GM21786 (cell line): Measurements from ENCODE around the gene HOXA4.

ENCODE experiments used
- ATAC-seq: cut with Tn5 transposase; IDR thresholded peaks from one replicate; pipeline ENCODE4 v1.9.1; 2021; ENCODE audit not compliant: unreplicated experiment

HOXA4 gene

DNA sequence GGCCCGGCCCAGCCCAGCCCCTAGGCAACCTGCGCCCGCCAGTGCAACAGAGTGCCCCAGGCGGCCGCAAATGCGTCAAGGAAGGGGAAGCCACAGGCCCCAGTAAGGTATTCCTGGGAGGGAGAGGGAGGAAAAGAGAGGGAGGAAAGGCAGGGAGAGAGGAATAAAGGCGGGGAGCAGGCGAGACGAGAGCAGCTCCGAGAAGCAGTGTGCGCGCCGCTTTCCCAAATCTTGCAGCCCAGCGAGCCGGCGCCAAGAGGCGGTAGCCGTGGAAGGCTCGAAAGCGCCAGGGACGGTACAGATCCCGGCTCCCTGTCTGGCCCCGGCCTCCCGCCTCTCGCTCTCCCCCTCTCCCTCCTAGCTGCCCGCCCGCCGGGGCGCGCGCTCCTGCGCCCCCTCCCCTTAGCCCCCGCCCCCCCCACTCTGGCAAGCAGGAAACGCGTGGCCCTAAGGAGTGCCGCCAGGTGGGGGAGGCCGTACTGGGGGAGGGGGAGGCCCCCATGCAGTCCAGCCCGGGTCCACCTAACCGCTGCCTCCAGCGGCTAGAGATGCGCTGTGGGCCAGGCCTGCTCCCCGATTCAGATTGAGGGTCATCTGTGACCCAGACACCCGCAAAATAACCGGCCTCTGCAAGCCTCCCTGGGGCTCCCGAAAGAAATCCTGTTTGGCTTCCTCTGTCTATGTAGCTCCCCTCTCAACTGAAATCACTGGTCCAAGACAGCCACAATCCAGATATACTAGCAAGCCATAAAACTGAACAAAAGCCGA, 39.3 kb upstream of the HOXA4 start:
- no peak for ATAC-seq

DNA sequence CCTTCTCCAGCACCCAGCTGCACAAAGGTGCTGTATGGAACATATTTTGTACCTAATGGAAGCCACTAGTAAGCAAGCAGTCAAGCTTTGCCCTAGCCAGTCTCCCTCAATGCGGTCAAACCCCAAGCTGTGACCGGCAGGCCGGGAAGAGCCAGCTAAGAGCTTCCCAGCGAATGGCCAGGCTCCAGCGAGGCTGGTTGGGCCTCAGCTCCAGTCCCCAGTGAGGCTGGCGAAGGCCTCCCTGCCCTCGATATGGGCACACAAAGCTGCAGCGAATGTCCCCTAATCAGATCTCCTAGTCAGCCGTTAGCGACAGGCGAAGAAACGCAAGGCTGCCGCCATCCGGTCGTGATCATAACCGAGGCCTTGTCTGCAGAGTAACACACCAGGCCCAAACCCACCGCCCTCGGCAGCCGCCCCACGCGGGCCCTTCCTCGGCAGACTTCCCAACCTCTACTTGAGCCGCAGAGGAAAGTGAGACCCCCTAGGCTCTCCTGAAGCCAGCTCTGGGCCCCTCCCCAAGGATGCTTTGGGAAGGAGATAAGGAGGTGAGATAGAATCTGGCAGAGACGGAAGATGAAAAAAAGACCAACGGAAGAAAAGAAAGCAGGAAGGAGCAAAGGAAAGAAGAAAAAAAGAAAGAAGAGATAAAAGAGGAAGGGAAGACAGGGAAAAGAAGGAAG, 37.8 kb upstream of the HOXA4 start:
- ATAC-seq: no peak

DNA sequence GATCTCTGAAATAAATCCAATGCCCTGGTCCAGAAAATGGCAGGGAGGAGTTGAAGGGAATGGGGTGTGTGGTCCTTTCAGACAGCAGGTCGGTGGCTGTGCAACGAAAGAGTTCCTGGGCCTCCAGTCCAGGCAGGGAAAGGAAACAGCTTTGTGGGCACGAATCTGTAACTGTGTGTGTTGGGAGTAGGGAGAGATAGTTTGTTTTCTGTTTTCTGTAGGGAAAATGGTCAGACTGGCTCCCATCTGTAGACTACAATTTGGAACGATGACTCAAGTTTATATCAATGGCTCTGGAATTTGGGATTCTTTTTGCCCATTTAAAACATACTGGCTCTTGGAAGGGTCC, 37.3 kb upstream of the HOXA4 start:
- ATAC-seq: no peak

DNA sequence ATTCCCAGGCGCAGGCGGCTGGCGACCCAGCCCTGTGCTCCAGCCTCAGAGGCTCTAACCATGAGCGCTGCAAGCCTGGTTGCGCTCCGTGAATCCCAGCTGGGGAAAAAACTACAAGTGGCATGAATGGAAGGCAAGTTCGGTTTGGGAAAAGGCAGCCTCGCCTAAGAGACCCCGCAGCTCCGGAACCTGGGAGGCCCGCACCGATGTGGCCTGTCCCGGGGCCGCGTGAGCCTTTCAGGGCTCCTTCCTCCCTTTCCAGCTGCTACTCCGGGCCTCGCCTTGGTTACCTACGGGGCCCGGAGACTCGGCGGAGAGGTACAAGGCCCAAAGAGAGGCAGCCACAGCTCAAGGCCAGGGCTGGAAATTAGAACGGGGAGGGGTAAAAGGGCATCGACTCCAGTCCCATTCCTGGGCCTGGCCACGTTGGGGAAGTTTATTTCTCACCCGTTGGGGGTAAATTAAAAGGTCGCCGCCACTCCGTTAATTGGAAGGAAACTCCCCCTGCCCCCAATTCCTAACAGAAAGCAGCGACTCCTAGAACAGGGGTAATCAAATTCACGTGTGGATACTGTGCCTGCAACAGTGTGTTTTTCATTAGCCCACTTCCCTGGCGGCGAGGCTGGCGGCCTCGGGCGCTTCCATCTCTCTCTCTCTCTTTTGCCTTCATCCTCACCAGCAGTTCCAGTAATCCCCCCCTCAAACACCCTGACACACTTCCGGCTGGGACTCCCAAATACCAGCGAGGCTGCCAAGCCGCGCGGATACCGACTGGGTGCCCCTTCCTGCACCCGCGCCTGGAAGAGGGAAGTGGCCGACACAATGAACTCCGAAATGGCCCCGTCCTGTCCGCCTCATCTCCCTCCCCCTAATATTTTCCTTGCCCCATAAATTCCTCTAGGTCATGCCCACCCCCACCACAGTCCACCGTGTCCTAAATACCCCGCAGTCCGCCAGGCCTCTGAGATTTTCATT, 36.3 kb upstream of the HOXA4 start:
- no peak for ATAC-seq

GRCh38 chr7:27165996-27166530, 35.5 kb upstream of the HOXA4 start:
- no peak for ATAC-seq

- no peak for ATAC-seq
These were observed 34.8 kb upstream of the HOXA4 start, which contains the start of gene HOXA9 for GRCh38 chr7:27165089-27165995. Gene HOXA9 (minus strand): TSS chr7:27165537. CDS start chr7:27165457, 80 bp downstream.

GRCh38 chr7:27164367-27165088, 34.0 kb upstream of the HOXA4 start:
- no peak for ATAC-seq

DNA sequence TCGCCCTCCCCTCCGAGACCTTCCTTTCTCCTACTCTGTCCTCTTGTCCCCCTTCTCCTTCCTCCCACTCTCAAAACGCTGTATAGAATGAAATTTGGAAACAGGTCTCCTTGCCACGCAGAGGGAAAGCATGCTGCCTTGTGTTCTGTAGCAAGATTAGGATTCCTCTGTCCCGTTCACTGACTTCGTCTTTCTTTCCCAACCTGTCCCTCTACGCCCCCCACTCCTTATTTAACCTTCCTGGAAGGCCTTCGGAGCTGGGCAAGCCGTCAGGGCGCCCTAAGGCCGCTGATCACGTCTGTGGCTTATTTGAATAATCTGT, 33.4 kb upstream of the HOXA4 start:
- no peak for ATAC-seq

- no peak for ATAC-seq
These were observed 32.9 kb upstream of the HOXA4 start for GRCh38 chr7:27163288-27164044.

- ATAC-seq: no peak
These were observed 32.2 kb upstream of the HOXA4 start for GRCh38 chr7:27162561-27163287.

- no peak for ATAC-seq
These were observed 31.4 kb upstream of the HOXA4 start for GRCh38 chr7:27161721-27162560.

- ATAC-seq: no peak
These were observed 30.7 kb upstream of the HOXA4 start for GRCh38 chr7:27161214-27161720.

- peak; percentile 69 for ATAC-seq
These were observed 30.1 kb upstream of the HOXA4 start for GRCh38 chr7:27160546-27161213.

DNA sequence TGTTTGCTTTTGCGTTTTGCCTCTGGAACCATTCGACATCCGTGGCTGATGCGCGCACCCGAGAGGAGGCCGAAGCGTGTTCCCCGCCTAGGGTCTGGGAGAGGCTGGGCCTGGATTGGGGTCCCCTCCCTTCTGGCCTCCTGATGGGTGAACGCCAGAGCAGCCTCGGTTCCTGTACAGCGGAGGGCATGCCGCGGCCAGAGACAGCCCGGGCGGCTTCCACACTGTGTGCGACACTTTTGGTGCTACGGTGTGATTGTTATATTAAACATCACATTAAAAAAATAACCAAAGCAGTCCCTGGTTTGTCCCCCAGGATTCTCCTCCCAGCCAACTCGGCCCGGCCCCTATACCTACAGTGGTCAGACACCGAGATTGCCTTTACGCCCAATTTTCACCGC, 29.6 kb upstream of the HOXA4 start:
- ATAC-seq: no peak

DNA sequence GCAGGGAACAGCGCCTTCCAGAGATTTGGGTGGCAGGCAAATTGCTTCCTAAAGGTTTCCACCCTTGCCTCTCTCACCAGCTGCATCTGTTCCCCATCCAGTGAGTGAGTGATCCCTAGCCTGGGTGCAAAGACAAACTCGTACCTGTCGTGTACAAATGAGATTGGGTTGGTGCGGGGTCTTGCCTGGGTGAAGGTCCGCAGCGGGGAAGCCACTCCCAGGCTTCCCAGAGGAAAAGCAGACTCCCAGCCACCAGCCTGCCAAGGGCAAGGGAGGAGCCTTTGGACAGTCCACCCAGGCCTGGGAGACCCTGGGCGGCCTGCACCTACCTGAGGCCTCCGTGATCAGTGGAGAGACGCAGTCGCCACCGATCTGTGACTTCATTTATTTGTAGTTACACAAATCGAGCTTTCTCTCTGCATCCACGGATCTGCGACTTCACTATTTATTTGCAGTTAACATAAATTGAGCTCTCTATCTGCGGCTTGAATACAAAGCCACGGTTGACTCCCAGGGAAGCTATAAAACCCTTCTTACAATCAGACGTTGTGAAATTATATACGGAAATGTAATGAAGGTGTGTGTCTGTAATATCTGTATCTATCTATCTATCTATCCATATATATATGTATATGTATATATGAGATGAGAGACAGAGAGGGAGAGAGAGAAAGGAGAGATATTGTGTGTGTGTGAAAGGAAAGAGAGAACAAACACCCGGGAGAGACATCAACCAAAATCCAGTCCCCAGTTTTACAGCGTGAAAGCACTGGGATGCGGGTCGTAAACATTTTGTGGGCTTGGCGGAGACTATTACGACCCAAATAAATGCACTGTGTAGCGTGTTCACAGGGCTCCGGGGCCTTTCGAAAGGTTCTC, 28.9 kb upstream of the HOXA4 start:
- no peak for ATAC-seq
